OCI-LY1 (cell line): ENCODE results near the gene CDH13.

Experiments used
- H2AFZ ChIP-seq: fragments of 200-600 bp; sonication (generic), shearing (Covaris generic); 2 replicates; pipeline ENCODE4 v1.6.0; 2014; ENCODE audit warnings: antibody characterized with exemption, mild to moderate bottlenecking, low read length
- H3F3A ChIP-seq: fragments of 200-600 bp; sonication (generic), shearing (Covaris generic); 2 replicates; pipeline ENCODE4 v1.6.0; 2014; ENCODE audit warnings: mild to moderate bottlenecking, antibody characterized with exemption, low read length, moderate library complexity; ENCODE audit not compliant: insufficient read depth
- H3K27ac ChIP-seq: fragments of 200-600 bp; sonication (generic); 2 replicates; pipeline ENCODE4 v1.5.1; 2014; ENCODE audit warnings: low read length, mixed run types, mild to moderate bottlenecking, low read depth; ENCODE audit not compliant: poor library complexity, severe bottlenecking
- H3K27me3 ChIP-seq: fragments of 200-600 bp; sonication (generic); 2 replicates; pipeline ENCODE4 v1.6.0; 2014; ENCODE audit warnings: antibody characterized with exemption, mild to moderate bottlenecking, low read length, moderate library complexity; ENCODE audit not compliant: insufficient read depth
- H3K36me3 ChIP-seq: fragments of 200-600 bp; sonication (generic); 2 replicates; pipeline ENCODE4 v1.6.1; 2014; ENCODE audit warnings: mild to moderate bottlenecking, antibody characterized with exemption, low read length, moderate library complexity, mixed read lengths; ENCODE audit not compliant: insufficient read depth
- H3K4me1 ChIP-seq: fragments of 200-600 bp; sonication (generic); 2 replicates; pipeline ENCODE4 v1.5.1; 2014; ENCODE audit warnings: mild to moderate bottlenecking, low read length, moderate library complexity; ENCODE audit not compliant: insufficient read depth, severe bottlenecking
- H3K4me2 ChIP-seq: fragments of 200-600 bp; sonication (generic), shearing (Covaris generic); 2 replicates; pipeline ENCODE4 v1.6.1; 2014; ENCODE audit warnings: low read length
- H3K4me3 ChIP-seq: fragments of 200-600 bp; sonication (generic); 2 replicates; pipeline ENCODE4 v1.5.1; 2014; ENCODE audit warnings: low read length, low read depth, mild to moderate bottlenecking, mixed read lengths; ENCODE audit not compliant: poor library complexity, severe bottlenecking
- H3K79me2 ChIP-seq: fragments of 200-600 bp; shearing (Covaris generic); 2 replicates; pipeline ENCODE4 v1.6.1; 2016; ENCODE audit warnings: mixed run types, low read length, mixed read lengths; ENCODE audit not compliant: insufficient read depth
- H3K9ac ChIP-seq: fragments of 200-600 bp; sonication (generic), shearing (Covaris generic); 2 replicates; pipeline ENCODE4 v1.6.1; 2014; ENCODE audit warnings: mild to moderate bottlenecking, low read length, mixed read lengths
- H3K9me2 ChIP-seq: fragments of 200-600 bp; sonication (generic), shearing (Covaris generic); 2 replicates; pipeline ENCODE4 v1.6.1; 2014; ENCODE audit warnings: low read depth, mild to moderate bottlenecking, low read length, mixed read lengths
- H3K9me3 ChIP-seq: fragments of 200-600 bp; shearing (Covaris generic); 2 replicates; pipeline ENCODE4 v1.6.1; 2014; ENCODE audit warnings: low read length, mixed read lengths
- H4K20me1 ChIP-seq: fragments of 200-600 bp; sonication (generic), shearing (Covaris generic); 2 replicates; pipeline ENCODE4 v1.6.0; 2016; ENCODE audit warnings: mild to moderate bottlenecking, low read length; ENCODE audit not compliant: insufficient read depth
- CTCF ChIP-seq: fragments of 200-600 bp; sonication (generic), shearing (Covaris generic); IDR thresholded peaks from 2 replicates; pipeline ENCODE4 v1.5.1; 2017; ENCODE audit warnings: mild to moderate bottlenecking, antibody characterized with exemption, low read length, moderate library complexity, mixed read lengths
- EZH2 ChIP-seq: fragments of 200-600 bp; sonication (generic), shearing (Covaris generic); IDR thresholded peaks from 2 replicates; pipeline ENCODE4 v1.8.0; 2017; ENCODE audit warnings: borderline replicate concordance, mixed run types, mild to moderate bottlenecking, antibody characterized with exemption, low read length, moderate library complexity, mixed read lengths

The CDH13 gene

GRCh38 chr16:83010776-83011720 is 384.3 kb downstream of the CDH13 start:
- Histone ChIP-seq H3K4me2 (no peak overlapping the region), H3K36me3 (no peaks in the 10 kb centered on the region), H3K4me3 (no peak overlapping the region), H3K79me2 (no peaks in the 10 kb centered on the region), H3K9me2 (no peaks in the 10 kb centered on the region), H2AFZ (no peak overlapping the region), H3K4me1 (no peaks in the 10 kb centered on the region), H3K27me3 (no peaks in the 10 kb centered on the region), H3K27ac (no peak overlapping the region), H3K9ac (no peak overlapping the region), H3F3A (no peaks in the 10 kb centered on the region), H3K9me3 (no peaks in the 10 kb centered on the region), H4K20me1 (no peaks in the 10 kb centered on the region)
- TF ChIP-seq EZH2 (no peak), CTCF (no peak)

GRCh38 chr16:83011939-83012338 is 385.2 kb downstream of the CDH13 start:
- H3K4me1 ChIP-seq = no peaks in the 10 kb centered on the region
- no peak overlapping the region for H3K27ac ChIP-seq
- no peaks in the 10 kb centered on the region for H3F3A ChIP-seq
- H3K9me2 ChIP-seq = no peaks in the 10 kb centered on the region
- no peak overlapping the region for H3K4me3 ChIP-seq
- H3K79me2 ChIP-seq = no peaks in the 10 kb centered on the region
- H3K9me3 ChIP-seq = no peaks in the 10 kb centered on the region
- H3K4me2 ChIP-seq = no peak overlapping the region
- no peaks in the 10 kb centered on the region for H4K20me1 ChIP-seq
- H3K9ac ChIP-seq = no peak overlapping the region
- no peak overlapping the region for H2AFZ ChIP-seq
- H3K27me3 ChIP-seq = no peaks in the 10 kb centered on the region
- H3K36me3 ChIP-seq = no peaks in the 10 kb centered on the region
- TF ChIP-seq EZH2 (no peak), CTCF (no peak)

- H4K20me1 ChIP-seq = no peaks in the 10 kb centered on the region
- H3K36me3 ChIP-seq = no peaks in the 10 kb centered on the region
- no peak overlapping the region for H3K9ac ChIP-seq
- no peak overlapping the region for H3K4me2 ChIP-seq
- H3F3A ChIP-seq = no peaks in the 10 kb centered on the region
- no peaks in the 10 kb centered on the region for H3K4me1 ChIP-seq
- H3K4me3 ChIP-seq = no peak overlapping the region
- no peaks in the 10 kb centered on the region for H3K27me3 ChIP-seq
- H3K9me3 ChIP-seq = no peaks in the 10 kb centered on the region
- no peaks in the 10 kb centered on the region for H3K9me2 ChIP-seq
- H2AFZ ChIP-seq = no peak overlapping the region
- no peak for TF ChIP-seq EZH2
- TF ChIP-seq CTCF = no peak
- H3K79me2 ChIP-seq = no peaks in the 10 kb centered on the region
- no peak overlapping the region for H3K27ac ChIP-seq
Observed at GRCh38 chr16:83013071-83013470, 386.3 kb downstream of the CDH13 start.
